ENCODE data around the gene PRKAR2A. TPM values are rescaled to one million over a fixed set of nuclear protein-coding genes. Genes with fewer than 3 reads are reported as not detected.

Gene PRKAR2A
- total and polyA plus RNA-seq, 11 donors = 10.6 to 71.6 (median 42.8) TPM

GRCh38 chr3:48698891-48699290 lies 148.8 kb downstream of the PRKAR2A start:
- intact Hi-C loops (cut with DNase I) = no loop called here
- ATAC-seq = no peak
- Histone ChIP-seq H3K36me3 (peaks cover 0 to 67% (median 37%) of the 10 kb centered on the region in 9 donors), H3K9me3 (no peaks in the 10 kb centered on the region), H3K4me3 (no peak overlapping the region), H3K27me3 (no peaks in the 10 kb centered on the region), H3K27ac (no peak overlapping the region), H3K4me1 (peaks cover 3 to 56% (median 25%) of the 10 kb centered on the region in 12 donors)
- WGBS, 4 donors = 97 to 99% (median 97%) methylated on average over 8 of the region's 8 CpGs
- no peak for DNase-seq
- TF ChIP-seq POLR2A (IDR thresholded peaks at IDR 0.05) (no peak), CTCF (IDR thresholded peaks at IDR 0.05) (no peak)

- no peak overlapping the region for H3K27ac ChIP-seq
- H3K9me3 ChIP-seq = no peaks in the 10 kb centered on the region
- TF ChIP-seq POLR2A (IDR thresholded peaks at IDR 0.05) (no peak), CTCF (IDR thresholded peaks at IDR 0.05) (no peak)
- DNase-seq (no peak), ATAC-seq (no peak)
- no peak overlapping the region for H3K4me3 ChIP-seq
- 86 to 92% (median 91%) methylated on average over 3 of the region's 3 CpGs for WGBS, 4 donors
- intact Hi-C loops (cut with DNase I) = no loop called here
- no peaks in the 10 kb centered on the region for H3K27me3 ChIP-seq
- H3K36me3 ChIP-seq = peaks cover 0 to 77% (median 46%) of the 10 kb centered on the region in 9 donors
- H3K4me1 ChIP-seq = peaks cover 0 to 53% (median 25%) of the 10 kb centered on the region in 12 donors
Measured at GRCh38 chr3:48697952-48698351, 149.7 kb downstream of the PRKAR2A start.

GRCh38 chr3:48696601-48697000 lies 151.1 kb downstream of the PRKAR2A start:
- intact Hi-C loops (cut with DNase I) = no loop called here
- DNase-seq (no peak), ATAC-seq (no peak)
- Histone ChIP-seq H3K36me3 (peaks cover 0 to 85% (median 58%) of the 10 kb centered on the region in 9 donors), H3K4me3 (no peak overlapping the region), H3K4me1 (peaks cover 0 to 48% (median 26%) of the 10 kb centered on the region in 12 donors), H3K27ac (peak overlapping the region in 2 of 12 donors; percentile 50 to 87), H3K27me3 (no peaks in the 10 kb centered on the region), H3K9me3 (no peaks in the 10 kb centered on the region)
- no peak for TF ChIP-seq CTCF (IDR thresholded peaks at IDR 0.05)
- TF ChIP-seq POLR2A (IDR thresholded peaks at IDR 0.05) = no peak

Other genes starting within 250 kb of the PRKAR2A start
- 1,000 to 10,000 TPM in 5 of 9 donors, 100 to 1,000 TPM in 4; 580 to 2,191 (median 1,008) TPM for gene UQCRC1, start 238.2 kb downstream of the PRKAR2A start, total RNA-seq
- 1,000 to 10,000 TPM in 1 of 2 donors, 100 to 1,000 TPM in 1; 802 to 1,337 TPM for gene UQCRC1, start 238.2 kb downstream of the PRKAR2A start, polyA plus RNA-seq
- gene TMEM89, start 226.1 kb downstream of the PRKAR2A start, total RNA-seq = not detected
- not detected for gene TMEM89, start 226.1 kb downstream of the PRKAR2A start, polyA plus RNA-seq
- gene SLC26A6, start 212.4 kb downstream of the PRKAR2A start, total RNA-seq = 10 to 100 TPM in 3 of 9 donors, 1 to 10 TPM in 6; 6.7 to 14.6 (median 9.2) TPM
- 10 to 100 TPM; 10.0 to 12.9 TPM for gene SLC26A6, start 212.4 kb downstream of the PRKAR2A start, polyA plus RNA-seq
- under 1 TPM; 0.10 to 0.36 (median 0.19) TPM for gene CELSR3, start 185.0 kb downstream of the PRKAR2A start, total RNA-seq
- gene CELSR3, start 185.0 kb downstream of the PRKAR2A start, polyA plus RNA-seq = under 1 TPM; 0.18 to 0.23 TPM
- gene NCKIPSD, start 162.0 kb downstream of the PRKAR2A start, total RNA-seq = 10 to 100 TPM in 7 of 9 donors, 1 to 10 TPM in 2; 9.8 to 47.6 (median 14.7) TPM
- gene NCKIPSD, start 162.0 kb downstream of the PRKAR2A start, polyA plus RNA-seq = 10 to 100 TPM; 11.5 to 16.9 TPM
- gene IP6K2, start 130.7 kb downstream of the PRKAR2A start, total RNA-seq = 10 to 100 TPM; 14.1 to 35.5 (median 25.6) TPM
- gene IP6K2, start 130.7 kb downstream of the PRKAR2A start, polyA plus RNA-seq = 10 to 100 TPM; 33.4 to 42.7 TPM
- 100 to 1,000 TPM in 2 of 9 donors, 10 to 100 TPM in 7; 44.6 to 176 (median 69.5) TPM for gene SLC25A20, start 51.0 kb upstream of the PRKAR2A start, total RNA-seq
- gene SLC25A20, start 51.0 kb upstream of the PRKAR2A start, polyA plus RNA-seq = 10 to 100 TPM; 50.5 to 65.7 TPM
- gene ARIH2, start 71.0 kb upstream of the PRKAR2A start, total RNA-seq = 100 to 1,000 TPM in 8 of 9 donors, 10 to 100 TPM in 1; 87.7 to 223 (median 126) TPM
- 10 to 100 TPM; 77.6 to 79.3 TPM for gene ARIH2, start 71.0 kb upstream of the PRKAR2A start, polyA plus RNA-seq
- 10 to 100 TPM; 22.1 to 42.7 (median 34.0) TPM for gene P4HTM, start 142.4 kb upstream of the PRKAR2A start, total RNA-seq
- 10 to 100 TPM; 19.0 to 27.0 TPM for gene P4HTM, start 142.4 kb upstream of the PRKAR2A start, polyA plus RNA-seq
- 10 to 100 TPM; 56.2 to 91.2 (median 80.7) TPM for gene WDR6, start 159.5 kb upstream of the PRKAR2A start, total RNA-seq
- gene WDR6, start 159.5 kb upstream of the PRKAR2A start, polyA plus RNA-seq = 10 to 100 TPM; 68.9 to 73.6 TPM
- gene DALRD3, start 170.7 kb upstream of the PRKAR2A start, total RNA-seq = 10 to 100 TPM in 8 of 9 donors, 1 to 10 TPM in 1; 8.1 to 24.7 (median 14.9) TPM
- 10 to 100 TPM in 1 of 2 donors, 1 to 10 TPM in 1; 6.8 to 13.3 TPM for gene DALRD3, start 170.7 kb upstream of the PRKAR2A start, polyA plus RNA-seq
- gene NDUFAF3, start 174.2 kb upstream of the PRKAR2A start, total RNA-seq = 100 to 1,000 TPM; 140 to 308 (median 160) TPM
- gene NDUFAF3, start 174.2 kb upstream of the PRKAR2A start, polyA plus RNA-seq = 100 to 1,000 TPM; 119 to 273 TPM
- gene IMPDH2, start 181.5 kb upstream of the PRKAR2A start, total RNA-seq = 10 to 100 TPM; 43.9 to 87.8 (median 55.4) TPM
- gene IMPDH2, start 181.5 kb upstream of the PRKAR2A start, polyA plus RNA-seq = 100 to 1,000 TPM in 1 of 2 donors, 10 to 100 TPM in 1; 35.9 to 116 TPM
- 10 to 100 TPM; 44.6 to 91.6 (median 55.5) TPM for gene QRICH1, start 246.2 kb upstream of the PRKAR2A start, total RNA-seq
- 10 to 100 TPM; 20.0 to 31.2 TPM for gene QRICH1, start 246.2 kb upstream of the PRKAR2A start, polyA plus RNA-seq